HEK293 (cell line): ENCODE data around the gene MEOX1.

Experiments
- CTCF ChIA-PET: fragments of 350-600 bp; formaldehyde crosslinking; extraction: SDS; loops from one replicate; lab custom pipeline; 2021; ENCODE audit warnings: antibody characterized with exemption; lab: Yijun Ruan, JAX
- POLR2A ChIA-PET: fragments of 300-600 bp; formaldehyde crosslinking; extraction: SDS; loops from one replicate; lab custom pipeline; 2020; ENCODE audit warnings: antibody characterized with exemption, inconsistent platforms; lab: Yijun Ruan, JAX
- H3K27ac ChIP-seq: fragments of 200-500 bp; sonication (Bioruptor generic); 2 replicates; pipeline ENCODE4 v1.5.1; 2014; ENCODE audit warnings: low read depth, low read length, control low read depth, inconsistent platforms; ENCODE audit errors: extremely low read depth
- H3K36me3 ChIP-seq, 2 experiments: fragments of 200-500 bp in 1 of 2; sonication (Bioruptor generic) in 1 of 2; 1 replicate in 1 of 2; 2 replicates in 1 of 2; pipeline ENCODE4 v1.5.1; 2014 to 2017; ENCODE audit warnings: inconsistent platforms in 2 of 2, low read length in 2 of 2; ENCODE audit not compliant: control insufficient read depth in 2 of 2, insufficient read depth in 1 of 2
- H3K4me1 ChIP-seq: fragments of 200-500 bp; sonication (Bioruptor generic); 2 replicates; pipeline ENCODE4 v1.5.1; 2014; ENCODE audit warnings: mild to moderate bottlenecking, low read length, inconsistent platforms; ENCODE audit not compliant: control insufficient read depth, insufficient read depth
- H3K4me3 ChIP-seq: 2 replicates; pipeline ENCODE4 v1.5.1; 2011; ENCODE audit warnings: low read depth, mild to moderate bottlenecking, control low read depth, low read length, moderate library complexity
- H3K9me3 ChIP-seq: fragments of 200-500 bp; sonication (Bioruptor generic); 2 replicates; pipeline ENCODE4 v1.5.1; 2014; ENCODE audit warnings: low read depth, low read length, inconsistent platforms; ENCODE audit not compliant: control insufficient read depth, insufficient read depth
- ATF2 ChIP-seq: fragments of 450-650 bp; formaldehyde crosslinking; IDR thresholded peaks from 2 replicates; pipeline ENCODE4 v1.5.1; 2016; ENCODE audit warnings: missing biosample characterization, missing genetic modification characterization, low read depth
- ELK4 ChIP-seq: IDR thresholded peaks from 2 replicates; pipeline ENCODE4 v1.6.1; 2011; ENCODE audit warnings: mild to moderate bottlenecking, low read depth, low read length, borderline replicate concordance
- HOXC10 ChIP-seq: sonication (generic); formaldehyde crosslinking; IDR thresholded peaks from 2 replicates; pipeline ENCODE4 v1.8.1; 2023; ENCODE audit warnings: mild to moderate bottlenecking, missing genetic modification reagents
- IKZF3 ChIP-seq: fragments of 450-650 bp; IDR thresholded peaks from 2 replicates; pipeline ENCODE4 v1.5.0; 2018; ENCODE audit warnings: missing biosample characterization, mild to moderate bottlenecking, missing genetic modification characterization, moderate library complexity
- MEIS1 ChIP-seq: sonication (generic); formaldehyde crosslinking; IDR thresholded peaks from 2 replicates; pipeline ENCODE4 v1.8.1; 2022; ENCODE audit warnings: missing genetic modification reagents, mild to moderate bottlenecking, borderline replicate concordance
- PBX3 ChIP-seq: sonication (generic); formaldehyde crosslinking; IDR thresholded peaks from 2 replicates; pipeline ENCODE4 v1.8.1; 2022; ENCODE audit warnings: mild to moderate bottlenecking, moderate library complexity, missing genetic modification reagents
- SETDB1 ChIP-seq: IDR thresholded peaks from one replicate; pipeline ENCODE4 v1.6.1; 2017; ENCODE audit warnings: mild to moderate bottlenecking, low read length, moderate library complexity, mixed read lengths; ENCODE audit not compliant: insufficient read length
- SP7 ChIP-seq: fragments of 450-650 bp; formaldehyde crosslinking; IDR thresholded peaks from 2 replicates; pipeline ENCODE4 v1.5.1; 2016; ENCODE audit warnings: missing biosample characterization, missing genetic modification characterization
- TCF7L2 ChIP-seq: IDR thresholded peaks from 2 replicates; pipeline ENCODE4 v1.6.1; 2011; ENCODE audit warnings: low read depth, mild to moderate bottlenecking, inconsistent platforms, low read length, moderate library complexity, borderline replicate concordance
- ZNF140 ChIP-seq: fragments of 450-650 bp; formaldehyde crosslinking; IDR thresholded peaks from 2 replicates; pipeline ENCODE4 v1.5.1; 2016; ENCODE audit warnings: missing biosample characterization, missing genetic modification characterization
- ZNF292 ChIP-seq: fragments of 450-650 bp; formaldehyde crosslinking; IDR thresholded peaks from 2 replicates; pipeline ENCODE4 v1.5.1; 2016; ENCODE audit warnings: low read depth, missing biosample characterization, missing genetic modification characterization, borderline replicate concordance
- ZNF335 ChIP-seq: fragments of 450-650 bp; formaldehyde crosslinking; conservative IDR thresholded peaks from 2 replicates; pipeline ENCODE4 v1.5.1; 2016; ENCODE audit warnings: missing biosample characterization, missing genetic modification characterization
- ZNF391 ChIP-seq: fragments of 450-650 bp; formaldehyde crosslinking; IDR thresholded peaks from 2 replicates; pipeline ENCODE4 v1.5.1; 2016; ENCODE audit warnings: low read depth, missing biosample characterization, missing genetic modification characterization, borderline replicate concordance
- ZNF398 ChIP-seq: fragments of 450-650 bp; formaldehyde crosslinking; IDR thresholded peaks from 2 replicates; pipeline ENCODE4 v1.5.1; 2017; ENCODE audit warnings: missing biosample characterization, missing genetic modification characterization
- ZNF521 ChIP-seq: fragments of 450-650 bp; formaldehyde crosslinking; IDR thresholded peaks from 2 replicates; pipeline ENCODE4 v1.5.1; 2017; ENCODE audit warnings: missing biosample characterization, mild to moderate bottlenecking, missing genetic modification characterization
- ZNF548 ChIP-seq: fragments of 450-650 bp; formaldehyde crosslinking; IDR thresholded peaks from 2 replicates; pipeline ENCODE4 v1.5.1; 2016; ENCODE audit warnings: missing biosample characterization, missing genetic modification characterization
- ZNF777 ChIP-seq: fragments of 450-650 bp; formaldehyde crosslinking; IDR thresholded peaks from 2 replicates; pipeline ENCODE4 v1.5.1; 2017; ENCODE audit warnings: missing biosample characterization, missing genetic modification characterization, borderline replicate concordance
- ZNF830 ChIP-seq: fragments of 450-650 bp; IDR thresholded peaks from 2 replicates; pipeline ENCODE4 v1.5.0; 2018; ENCODE audit warnings: missing biosample characterization, missing genetic modification characterization, low read depth, mild to moderate bottlenecking, moderate library complexity
- ZSCAN16 ChIP-seq: fragments of 450-650 bp; formaldehyde crosslinking; IDR thresholded peaks from 2 replicates; pipeline ENCODE4 v1.5.1; 2016; ENCODE audit warnings: missing biosample characterization, missing genetic modification characterization
- TF ChIP-seq, protein P1 (sequence below): fragments of 450-650 bp; formaldehyde crosslinking; IDR thresholded peaks from 2 replicates; pipeline ENCODE4; 2016; ENCODE audit warnings: missing biosample characterization, missing genetic modification characterization

Gene MEOX1

GRCh38 chr17:43683928-43684653 lies 22.4 kb upstream of the MEOX1 start (continued):
- peak; percentile 9; the same call in 1 of the 2 replicates for TF ChIP-seq ZNF335

DNA sequence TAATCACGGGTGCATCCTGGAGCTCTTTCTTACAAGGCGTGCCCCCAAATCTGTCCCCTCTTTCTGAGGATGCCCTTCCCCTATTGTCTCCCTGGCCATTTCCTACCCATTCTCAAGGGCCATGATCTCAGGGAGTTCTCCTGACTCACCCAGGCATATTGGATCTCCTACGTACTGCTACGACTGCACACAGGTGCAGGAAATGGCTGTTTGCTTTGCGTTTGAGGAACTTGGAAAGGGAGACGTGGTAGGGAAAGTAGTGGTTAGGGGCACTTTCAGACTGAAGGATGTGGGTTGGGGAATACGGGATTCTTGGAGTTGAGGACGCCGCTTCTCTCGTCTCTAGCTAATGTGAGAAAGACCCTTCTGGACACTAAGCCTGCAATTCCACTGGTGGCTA lies 18.7 kb upstream of the MEOX1 start:
- peaks cover 6% of the 10 kb centered on the region for H3K4me1 ChIP-seq
- H3K36me3 ChIP-seq = no peaks in the 10 kb centered on the region
- H3K4me3 ChIP-seq = no peak overlapping the region
- no peak overlapping the region for H3K27ac ChIP-seq
- TF ChIP-seq ZNF548 = no peak
- no peak for TF ChIP-seq ZNF335
- TF ChIP-seq ZNF292 (tag by site-specific recombination) = no peak
- no peak for TF ChIP-seq ELK4
- TF ChIP-seq IKZF3 = no peak
- TF ChIP-seq ZNF521 (tag by site-specific recombination) = no peak
- no peak for TF ChIP-seq SP7
- TF ChIP-seq SETDB1 = no peak
- TF ChIP-seq PBX3 (CRISPR knock-in tag) = no peak
- TF ChIP-seq HOXC10 = no peak
- TF ChIP-seq ZNF391 (tag by site-specific recombination) = no peak
- no peak for TF ChIP-seq ZNF830 (tag by site-specific recombination)
- TF ChIP-seq ZNF140 (tag by site-specific recombination) = no peak
- TF ChIP-seq MEIS1 = no peak
- TF ChIP-seq, protein P1, sequence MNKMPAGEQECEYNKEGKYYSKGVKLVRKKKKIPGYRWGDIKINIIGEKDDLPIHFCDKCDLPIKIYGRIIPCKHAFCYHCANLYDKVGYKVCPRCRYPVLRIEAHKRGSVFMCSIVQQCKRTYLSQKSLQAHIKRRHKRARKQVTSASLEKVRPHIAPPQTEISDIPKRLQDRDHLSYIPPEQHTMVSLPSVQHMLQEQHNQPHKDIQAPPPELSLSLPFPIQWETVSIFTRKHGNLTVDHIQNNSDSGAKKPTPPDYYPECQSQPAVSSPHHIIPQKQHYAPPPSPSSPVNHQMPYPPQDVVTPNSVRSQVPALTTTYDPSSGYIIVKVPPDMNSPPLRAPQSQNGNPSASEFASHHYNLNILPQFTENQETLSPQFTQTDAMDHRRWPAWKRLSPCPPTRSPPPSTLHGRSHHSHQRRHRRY = no peak
- no peak for TF ChIP-seq ZNF398
- CTCF ChIA-PET = interaction anchor here (0.5 to 1.2 kb wide), 5 partner anchors 14 to 624 kb away, joined by 3 read pairs; no protein-coding TSS in a partner anchor
- no peaks in the 10 kb centered on the region for H3K9me3 ChIP-seq
- POLR2A ChIA-PET = interaction anchor here (0.9 kb wide), 1 partner anchor 197 kb away, joined by 3 read pairs; the partner anchor contains the start of gene DHX8

GRCh38 chr17:43679911-43680310 lies 18.2 kb upstream of the MEOX1 start:
- H3K27ac ChIP-seq = no peak overlapping the region
- H3K4me3 ChIP-seq = no peak overlapping the region
- no peak for TF ChIP-seq ZSCAN16 (tag by site-specific recombination)
- no peak for TF ChIP-seq ATF2 (tag by site-specific recombination)
- no peak for TF ChIP-seq ZNF777
- TF ChIP-seq TCF7L2 = no peak
- no peak for TF ChIP-seq ZNF391 (tag by site-specific recombination)
- no peak for TF ChIP-seq ZNF140 (tag by site-specific recombination)
- TF ChIP-seq, all 188 proteins: peak for 0
- Histone ChIP-seq H3K4me1 (peaks cover 6% of the 10 kb centered on the region), H3K36me3 (no peaks in the 10 kb centered on the region), H3K9me3 (no peaks in the 10 kb centered on the region)
- CTCF ChIA-PET = interaction anchor here (0.6 to 1.4 kb wide), 5 partner anchors 9 to 624 kb away, joined by 3 read pairs; no protein-coding TSS in a partner anchor
- POLR2A ChIA-PET = interaction anchor here (0.9 kb wide), 1 partner anchor 196 kb away, joined by 3 read pairs; the partner anchor contains the start of gene DHX8
